Raji (cell line): Measurements from ENCODE around the gene GLYATL2.

Experiments
- POLR2A ChIP-seq: IDR thresholded peaks from 2 replicates; pipeline ENCODE4 v1.6.1; 2011; ENCODE audit warnings: low read depth, low read length, control low read depth; ENCODE audit not compliant: insufficient read depth

Gene GLYATL2

DNA sequence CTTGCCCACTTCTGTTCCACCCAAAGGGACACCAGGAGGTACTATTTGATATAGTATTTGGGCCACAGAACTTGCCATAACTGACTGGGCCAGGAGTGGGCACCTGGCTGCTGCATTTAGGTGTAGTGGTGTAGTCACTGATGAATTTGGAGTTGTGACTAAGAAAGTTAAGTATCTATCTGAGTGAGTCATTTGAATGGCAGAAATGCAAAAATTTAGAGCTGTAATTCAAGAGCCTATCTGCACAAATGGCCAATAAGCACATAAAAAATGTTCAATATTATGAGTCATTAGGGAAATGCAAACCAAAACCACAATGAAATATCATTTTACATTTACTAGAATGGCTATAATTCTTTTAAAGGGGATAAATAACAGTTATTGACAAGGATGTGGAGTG lies 14.7 kb downstream of the GLYATL2 start:
- TF ChIP-seq POLR2A = no peak

DNA sequence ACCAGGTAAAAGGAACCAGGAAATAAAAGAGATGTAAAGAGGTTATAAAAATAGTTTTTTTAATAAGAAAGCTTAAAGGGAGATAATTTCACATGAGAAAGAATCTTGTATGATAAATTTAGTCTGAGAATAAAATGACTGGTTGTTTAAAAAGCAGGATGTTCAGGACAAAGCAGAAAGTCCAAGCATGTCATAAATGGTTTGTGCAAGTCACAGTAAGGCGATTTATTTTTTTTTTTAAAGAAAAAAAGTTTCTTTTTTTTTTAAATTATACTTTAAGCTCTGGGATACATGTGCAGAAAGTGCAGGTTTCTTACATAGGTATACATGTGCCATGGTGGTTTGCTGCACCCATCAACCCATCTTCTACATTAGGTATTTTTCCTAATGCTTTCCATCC lies 30.8 kb downstream of the GLYATL2 start:
- TF ChIP-seq POLR2A = no peak

DNA sequence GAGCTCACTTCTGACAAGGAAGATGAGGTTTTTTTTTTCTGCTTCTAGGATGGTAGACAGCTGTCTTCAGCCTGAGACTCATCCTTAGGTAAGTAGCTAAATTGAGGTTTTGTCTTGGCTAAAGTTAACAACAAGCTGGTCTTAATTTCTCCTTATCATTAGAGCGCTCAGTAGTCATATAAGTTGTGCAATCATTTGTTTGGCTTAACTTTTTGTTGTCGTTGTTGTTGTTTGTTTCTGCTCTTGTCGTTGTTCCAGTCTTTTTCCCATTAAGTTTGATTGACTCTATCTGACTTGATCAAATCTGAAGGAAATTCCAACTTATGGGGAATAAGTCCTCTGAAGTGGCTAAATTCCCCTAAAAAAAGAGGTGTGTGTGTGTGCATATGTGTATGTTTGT lies 33.0 kb downstream of the GLYATL2 start:
- no peak for TF ChIP-seq POLR2A

DNA sequence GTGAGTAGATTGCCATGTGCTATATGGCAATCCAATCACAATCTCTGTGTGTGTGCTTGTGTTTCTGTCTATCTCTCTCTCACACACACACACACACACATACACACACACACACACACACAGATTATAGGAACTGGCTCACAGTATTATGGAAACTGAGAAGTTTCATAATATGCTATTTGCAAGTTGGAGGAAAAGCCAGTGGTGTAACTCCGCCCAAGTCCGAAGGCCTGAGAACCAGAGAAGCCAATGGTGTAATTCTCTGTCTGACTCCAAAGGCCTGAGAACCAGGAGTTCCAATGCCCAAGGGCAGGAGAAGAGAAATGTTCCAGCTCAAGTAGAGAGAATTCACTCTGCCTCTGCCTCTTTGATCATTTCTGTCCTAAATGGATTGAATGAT lies 37.2 kb downstream of the GLYATL2 start:
- TF ChIP-seq POLR2A = no peak

DNA sequence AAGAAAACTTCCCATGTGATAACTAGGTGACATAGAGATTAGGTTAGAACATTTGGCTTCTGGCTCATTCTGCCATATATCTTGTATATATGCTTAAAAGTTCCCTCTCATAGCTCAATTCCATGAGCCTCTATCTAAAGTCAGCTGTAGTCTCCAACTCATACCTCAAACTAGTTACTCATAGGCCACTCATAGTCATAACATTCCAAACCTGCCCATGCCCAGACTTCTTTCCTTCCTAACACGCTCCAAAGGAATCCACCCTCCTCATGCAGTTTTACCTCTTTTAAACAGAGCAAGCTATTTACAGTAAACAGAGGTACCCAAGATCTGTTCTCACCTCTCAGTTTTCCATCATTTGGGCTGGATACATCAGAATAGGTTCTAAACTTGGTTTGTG lies 39.4 kb downstream of the GLYATL2 start:
- no peak for TF ChIP-seq POLR2A

DNA sequence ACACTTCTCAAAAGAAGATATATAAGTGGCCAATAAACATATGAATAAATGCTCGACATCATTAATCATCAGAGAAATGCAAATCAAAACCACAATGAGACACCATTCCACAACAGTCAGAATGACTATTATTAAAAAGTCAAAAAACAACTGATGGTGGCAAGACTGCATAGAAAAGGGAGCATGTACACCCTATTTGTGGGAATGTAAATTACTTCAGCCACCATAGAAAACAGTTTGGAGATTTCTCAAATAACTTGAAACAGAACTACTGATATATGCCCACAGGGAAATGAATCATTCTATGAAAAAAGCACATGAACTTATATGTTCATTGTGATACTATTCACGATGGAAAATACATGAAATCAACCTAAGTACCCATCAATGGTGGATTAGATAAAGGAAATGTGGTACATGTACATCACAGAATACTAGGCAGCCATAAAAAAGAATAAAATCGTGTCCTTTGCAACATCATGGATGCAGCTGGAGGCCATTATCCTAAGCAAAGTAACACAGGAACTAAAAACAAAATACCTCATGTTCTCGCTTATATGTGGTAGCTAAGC lies 42.4 kb downstream of the GLYATL2 start:
- TF ChIP-seq POLR2A = no peak

DNA sequence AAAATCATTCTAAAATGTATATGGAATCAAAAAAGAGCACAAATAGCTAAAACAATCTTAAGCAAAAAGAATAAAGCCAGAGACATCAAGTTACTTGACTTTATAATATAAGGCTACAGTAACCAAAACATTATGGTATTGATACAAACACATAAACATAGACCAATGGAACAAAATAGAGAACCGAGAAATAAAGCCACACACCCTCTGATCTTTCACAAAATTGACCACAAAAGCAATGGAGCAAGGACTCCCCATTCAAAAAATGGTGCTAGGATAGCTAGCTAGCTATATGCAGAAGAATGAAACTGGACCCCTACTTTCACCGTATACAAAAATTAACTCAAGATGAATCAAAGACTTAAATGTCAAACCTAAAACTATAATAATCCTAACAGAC lies 43.2 kb downstream of the GLYATL2 start:
- no peak for TF ChIP-seq POLR2A

DNA sequence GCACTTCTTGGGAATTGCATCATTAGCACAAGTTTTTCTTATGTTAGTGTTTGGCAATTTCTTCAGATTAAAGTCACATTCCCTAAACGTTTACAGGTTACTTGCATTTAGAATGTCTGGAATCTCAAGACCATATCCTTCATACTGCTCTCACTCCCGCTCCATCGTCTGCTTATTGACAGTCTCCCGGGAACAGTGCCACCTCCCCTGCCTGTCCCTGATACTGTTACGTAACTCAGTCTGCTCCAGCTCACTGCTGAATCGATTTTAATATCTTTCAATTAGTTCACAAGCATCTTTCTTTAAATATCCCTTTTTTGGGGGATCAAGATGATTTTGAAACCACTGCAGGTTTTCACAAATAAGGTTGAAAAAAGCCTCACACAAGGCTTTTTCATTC lies 48.2 kb downstream of the GLYATL2 start:
- TF ChIP-seq POLR2A = no peak

DNA sequence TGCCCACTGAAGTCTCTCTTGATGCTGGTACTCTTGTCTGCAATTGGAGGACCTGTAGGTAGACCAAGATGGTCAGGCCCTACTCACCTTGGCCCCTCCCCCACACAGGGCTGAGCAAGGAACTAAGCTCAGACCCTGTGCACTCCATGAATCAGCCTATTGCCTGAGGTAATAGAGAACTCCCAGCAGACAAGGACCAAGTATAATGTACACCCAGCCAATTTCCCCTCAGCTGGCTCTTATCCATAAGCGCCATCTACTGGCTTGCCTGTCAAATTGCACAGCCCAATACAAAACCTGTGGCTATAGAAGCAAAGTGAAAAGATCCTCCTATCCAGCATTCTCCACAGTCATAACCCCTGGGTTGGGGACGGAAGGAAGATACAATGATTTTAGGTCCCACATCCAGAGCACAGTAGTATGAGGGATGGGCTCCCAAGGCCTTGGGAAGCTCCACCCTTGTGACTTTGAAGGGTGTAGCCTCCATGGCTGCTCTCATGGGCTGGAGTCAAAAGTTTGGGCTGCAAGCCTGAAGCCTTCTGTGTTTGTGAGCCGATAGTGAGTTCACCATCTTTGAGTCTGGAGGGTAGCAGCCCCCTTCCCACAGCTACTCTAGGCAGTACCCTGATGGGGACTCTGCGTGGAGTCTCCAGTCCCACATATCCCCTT lies 56.0 kb downstream of the GLYATL2 start:
- no peak for TF ChIP-seq POLR2A

DNA sequence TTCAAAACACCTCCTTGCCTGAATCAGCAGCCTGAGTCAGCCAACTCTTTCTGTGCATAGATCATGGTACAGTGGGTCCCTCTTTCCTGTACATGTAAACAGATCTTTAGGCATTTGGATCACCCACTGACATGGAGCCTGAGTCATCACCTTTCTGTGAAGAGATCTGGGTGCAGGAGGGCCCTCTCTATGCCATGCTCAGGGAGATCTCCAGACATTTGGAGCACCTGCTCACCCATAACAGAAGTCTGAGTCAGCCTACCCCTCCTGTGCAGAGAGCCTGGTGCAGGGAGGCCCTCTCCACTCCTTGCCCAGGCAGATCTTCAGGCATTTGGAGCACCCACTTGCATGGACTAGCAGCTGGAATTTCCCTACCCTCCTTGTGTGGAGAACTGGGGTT lies 56.6 kb downstream of the GLYATL2 start:
- TF ChIP-seq POLR2A = no peak

DNA sequence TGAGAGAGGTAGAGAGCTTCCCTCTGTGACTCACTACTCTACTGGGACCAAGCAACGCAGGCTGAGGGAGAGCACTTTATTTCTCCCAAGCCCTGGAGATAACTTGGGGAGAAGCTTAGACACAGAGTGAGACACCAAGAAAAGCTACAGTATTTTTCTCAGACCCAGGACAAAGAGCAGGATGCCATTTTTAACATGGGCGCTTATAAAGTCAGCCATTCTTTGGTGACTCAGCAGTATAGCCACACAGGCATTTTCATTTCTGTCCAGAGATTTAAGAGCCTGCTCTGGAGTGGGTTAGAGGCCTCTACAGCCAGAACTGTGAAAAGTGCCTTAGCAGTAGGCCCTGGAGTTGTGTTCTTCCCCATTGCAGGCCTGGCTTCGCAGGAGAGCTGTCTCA lies 57.8 kb downstream of the GLYATL2 start:
- TF ChIP-seq POLR2A = no peak

DNA sequence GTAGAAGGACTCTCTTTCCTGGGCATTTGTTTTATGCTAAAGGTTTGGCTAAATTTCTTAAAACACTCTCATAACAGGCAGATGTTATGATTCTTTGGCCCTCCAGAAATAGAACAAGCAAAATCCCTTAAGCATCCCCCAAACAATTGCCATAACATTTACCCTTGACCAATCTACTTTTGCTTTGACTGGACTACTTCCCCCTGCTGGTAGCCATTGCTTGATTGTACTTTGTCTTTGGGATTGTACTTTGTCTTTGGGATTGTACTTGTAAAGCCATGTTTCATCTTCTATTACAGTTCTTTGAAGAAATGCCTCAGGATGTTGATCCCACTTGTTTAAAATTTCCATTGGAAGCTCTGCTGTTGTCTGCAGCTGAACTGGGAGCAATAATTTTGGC lies 59.5 kb downstream of the GLYATL2 start:
- no peak for TF ChIP-seq POLR2A
